ENCODE results near the gene MVB12A.

DNA sequence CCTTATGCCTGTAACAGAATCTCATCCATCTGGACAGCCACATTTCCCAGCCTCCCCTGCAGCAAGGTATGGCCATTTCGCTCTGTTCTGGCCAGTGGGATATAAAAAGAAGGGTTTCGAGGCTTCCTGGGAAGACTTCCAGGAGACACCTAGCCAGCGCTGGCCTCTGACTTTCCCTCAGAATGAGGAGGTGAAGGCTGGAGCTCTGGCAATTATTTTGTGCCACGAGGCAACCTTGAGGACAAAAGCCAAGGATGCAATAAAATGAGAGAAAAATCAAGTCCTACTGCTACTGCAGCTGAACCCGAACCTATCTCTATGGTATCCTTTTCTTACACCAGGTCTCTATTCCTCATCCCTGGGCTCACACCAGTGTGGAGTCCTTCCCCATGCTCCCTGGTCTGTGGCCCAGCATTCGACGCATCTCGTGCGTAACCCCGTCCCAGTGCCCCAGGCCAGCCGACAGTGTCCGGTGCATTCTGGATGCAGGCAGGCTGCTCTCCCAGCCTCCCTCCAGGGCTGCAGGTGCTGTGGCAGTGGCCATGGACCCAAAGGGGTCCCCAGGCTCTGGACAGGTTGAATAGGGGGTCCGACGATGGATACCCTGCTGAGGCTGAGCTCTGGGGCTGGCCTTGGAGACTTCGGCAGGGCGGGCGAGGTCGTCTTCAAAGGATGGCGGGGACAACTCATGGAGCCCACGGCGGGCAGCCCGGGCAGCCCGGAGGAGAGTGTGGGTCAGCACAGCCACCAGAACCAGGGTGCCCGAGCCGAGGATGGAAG is 16.4 kb downstream of the MVB12A start:
- TF ChIP-seq, protein P1, sequence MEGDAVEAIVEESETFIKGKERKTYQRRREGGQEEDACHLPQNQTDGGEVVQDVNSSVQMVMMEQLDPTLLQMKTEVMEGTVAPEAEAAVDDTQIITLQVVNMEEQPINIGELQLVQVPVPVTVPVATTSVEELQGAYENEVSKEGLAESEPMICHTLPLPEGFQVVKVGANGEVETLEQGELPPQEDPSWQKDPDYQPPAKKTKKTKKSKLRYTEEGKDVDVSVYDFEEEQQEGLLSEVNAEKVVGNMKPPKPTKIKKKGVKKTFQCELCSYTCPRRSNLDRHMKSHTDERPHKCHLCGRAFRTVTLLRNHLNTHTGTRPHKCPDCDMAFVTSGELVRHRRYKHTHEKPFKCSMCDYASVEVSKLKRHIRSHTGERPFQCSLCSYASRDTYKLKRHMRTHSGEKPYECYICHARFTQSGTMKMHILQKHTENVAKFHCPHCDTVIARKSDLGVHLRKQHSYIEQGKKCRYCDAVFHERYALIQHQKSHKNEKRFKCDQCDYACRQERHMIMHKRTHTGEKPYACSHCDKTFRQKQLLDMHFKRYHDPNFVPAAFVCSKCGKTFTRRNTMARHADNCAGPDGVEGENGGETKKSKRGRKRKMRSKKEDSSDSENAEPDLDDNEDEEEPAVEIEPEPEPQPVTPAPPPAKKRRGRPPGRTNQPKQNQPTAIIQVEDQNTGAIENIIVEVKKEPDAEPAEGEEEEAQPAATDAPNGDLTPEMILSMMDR (IDR thresholded peaks at IDR 0.05) = no peak
- no peak for TF ChIP-seq POLR2A (IDR thresholded peaks at IDR 0.05)
- no peak for TF ChIP-seq POLR2AphosphoS5 (IDR thresholded peaks at IDR 0.05)
